Left cardiac atrium (tissue), 4 donors: ENCODE measurements around the gene SETD3. TPM values are rescaled to one million over a fixed set of nuclear protein-coding genes. Genes with fewer than 3 reads are reported as not detected.
"Not testable (repeated sequence)": the region's sequence is repeated elsewhere in the genome, so short reads cannot be mapped to it uniquely, and the experiment has no call there.

Experiments
- ATAC-seq, 2 donors: fragments of 200-7000 bp; cut with Tn5 transposase; one replicate each; pipeline ENCODE4 v1.9.1; 2020; ENCODE audit warnings: mild to moderate bottlenecking in 2 of 2, moderate library complexity in 2 of 2
- DNase-seq: peaks from one replicate; pipeline ENCODE4 v3.0.0-alpha.2; 2020
- intact Hi-C, 2 donors: fragments of 100-400 bp; cut with DNase I; formaldehyde crosslinking; loops; one replicate each; pipeline versions ENCODE4 v1.14.1 to v1.15.1; 2022 to 2023
- total RNA-seq, 2 donors: library from RNA; stranded (reverse); fragmentation: NEBNext Ultra II Directional; extraction: Animal tissue kit (Norgen Biotek cat#: 25700); gene quantifications; one replicate each; pipeline ENCODE4 v1.2.1, GENCODE V29; 2021
- donor health status: DM: no; HTN: yes; CAD: no.
- donor health status: DM: no; HTN: yes; CAD: no; lungs with severe emphysema.
- donor health status: DM: yes; HTN: yes; CAD: no.
- donor health status: Dilated cardiomyopathy.

SETD3 gene
- total RNA-seq, 2 donors from 2014 or later: 77.7 to 116 TPM

DNA sequence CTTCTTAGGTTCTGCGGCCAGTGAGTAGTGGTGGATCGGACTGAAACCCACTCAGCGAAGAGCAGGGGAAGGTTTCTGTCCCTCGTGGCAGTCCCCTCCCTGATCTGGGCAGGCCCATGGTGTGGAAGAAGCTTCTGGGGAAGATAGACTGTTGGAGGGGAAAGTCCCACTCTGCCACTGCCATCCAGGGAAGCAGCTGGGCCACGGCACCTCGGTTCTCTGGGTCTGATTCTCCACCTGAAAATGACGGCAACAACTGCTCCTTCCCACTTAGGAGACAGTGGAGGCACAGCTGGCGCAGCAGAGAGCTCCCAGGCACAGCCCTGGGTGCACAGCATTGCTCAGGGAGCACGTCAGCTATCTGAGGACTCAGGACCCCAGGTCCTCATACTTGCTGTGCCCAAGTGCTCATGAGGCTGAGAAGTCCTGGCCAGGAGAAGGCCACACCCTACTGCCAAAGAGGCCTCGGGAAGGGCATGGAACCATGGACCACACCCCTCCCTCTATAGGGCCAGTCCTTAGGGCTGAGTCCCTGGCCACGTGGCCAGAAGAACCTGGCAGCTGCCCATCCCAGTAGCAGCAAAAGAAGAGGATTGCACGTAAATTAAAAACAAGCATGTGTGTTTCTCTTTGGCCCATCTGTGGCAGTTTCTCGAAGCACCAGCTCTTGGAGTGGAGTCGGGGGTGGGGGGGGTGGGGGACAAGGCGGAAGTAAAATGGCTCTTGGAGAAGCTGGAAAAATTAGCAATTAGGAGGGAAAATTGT lies 123.3 kb downstream of the SETD3 start:
- intact Hi-C loops: no loop called here
- DNase-seq (no peak), ATAC-seq (no peak)

DNA sequence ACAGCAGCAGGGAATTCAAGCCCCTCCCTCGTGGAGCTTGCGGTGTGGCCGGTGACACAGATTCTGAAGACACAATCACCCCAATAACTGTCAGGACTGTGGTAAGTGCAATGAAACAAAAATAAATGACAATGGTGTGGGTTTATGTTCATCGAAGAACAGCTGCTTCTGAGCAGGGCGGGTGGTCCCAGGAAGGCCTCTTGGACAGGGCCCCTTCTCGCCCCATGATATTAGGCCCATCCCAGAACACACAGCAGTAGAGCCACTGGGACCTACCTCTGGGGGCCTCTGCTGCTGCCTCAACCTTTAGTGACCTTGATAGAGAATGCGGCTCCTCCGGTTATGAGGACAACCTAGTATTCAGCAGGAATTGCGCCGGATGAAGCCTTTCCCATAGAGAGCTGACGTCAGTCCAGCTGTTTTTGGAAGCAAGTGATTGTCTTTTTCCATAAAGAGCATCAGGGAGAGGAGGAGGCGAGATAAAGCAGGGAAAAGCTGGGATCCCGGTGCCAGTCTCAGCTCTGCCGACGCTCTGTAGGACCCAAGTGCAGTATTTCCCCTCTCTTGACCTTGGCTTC lies 124.5 kb downstream of the SETD3 start:
- intact Hi-C loops: no loop called here
- no peak for ATAC-seq
- no peak for DNase-seq

DNA sequence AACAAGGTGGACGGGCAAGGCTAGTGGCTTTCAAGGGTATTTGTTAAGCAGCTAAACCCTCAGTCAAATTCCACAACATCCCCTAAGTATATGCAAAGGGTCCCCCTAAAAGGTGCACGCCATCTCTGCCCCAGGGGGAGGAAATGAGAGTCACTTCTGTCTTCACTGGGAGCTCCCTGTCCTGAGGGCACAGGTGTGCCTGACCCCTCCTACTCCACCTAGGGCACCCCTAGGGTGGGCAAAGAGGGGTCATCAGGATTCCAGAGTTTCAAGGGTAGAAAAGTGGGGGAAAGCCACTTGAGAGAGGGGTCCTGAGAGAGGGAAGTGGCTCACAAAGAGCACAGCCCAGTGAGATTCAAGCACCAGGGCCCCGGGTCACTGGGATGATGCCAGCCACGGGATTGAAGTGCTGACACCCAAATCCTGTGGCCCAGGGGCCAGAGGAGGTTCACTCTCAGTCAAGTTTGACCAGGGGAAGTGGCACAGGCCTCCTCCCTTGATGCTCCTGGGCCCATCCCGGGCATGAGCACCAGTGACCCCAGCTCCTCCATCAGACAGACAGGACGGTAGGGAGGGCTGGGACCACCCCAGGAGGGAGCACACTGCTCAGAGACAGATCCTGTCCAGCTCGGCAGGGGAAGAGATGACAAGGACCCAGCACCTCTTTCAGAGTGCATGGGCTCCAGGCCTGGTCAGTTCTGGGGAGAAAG lies 126.3 kb downstream of the SETD3 start:
- no peak for DNase-seq
- no peak for ATAC-seq
- intact Hi-C loops: no loop called here

DNA sequence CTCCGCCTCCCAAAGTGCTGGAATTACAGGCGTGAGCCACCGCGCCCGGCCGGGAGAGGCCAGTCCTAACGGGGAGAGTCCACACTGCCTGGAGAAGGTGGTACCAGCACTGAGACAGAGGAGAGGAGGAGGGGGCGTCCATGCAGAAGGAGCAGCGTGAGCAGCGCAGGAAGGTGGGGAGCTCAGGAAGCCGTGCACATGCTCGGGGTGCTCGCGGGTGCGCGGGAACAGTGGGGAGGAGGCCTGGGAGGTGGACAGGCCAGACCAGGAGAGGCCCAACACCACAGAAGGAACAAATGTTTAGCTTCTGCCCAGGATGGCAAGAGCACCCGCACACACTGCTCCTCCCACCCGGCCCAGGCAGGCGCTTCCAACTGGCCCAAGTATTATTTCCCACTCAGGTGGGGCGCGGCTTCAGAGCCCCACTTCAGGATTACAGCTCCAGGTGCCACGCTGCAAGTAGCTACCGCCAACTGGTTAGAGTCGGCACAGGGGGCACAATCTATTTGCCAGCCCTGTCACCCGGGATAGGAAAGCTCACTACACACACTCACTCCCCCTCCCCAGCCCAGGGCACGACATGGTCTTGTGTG lies 127.9 kb downstream of the SETD3 start:
- no peak for DNase-seq
- intact Hi-C loops: no loop called here
- no peak for ATAC-seq

DNA sequence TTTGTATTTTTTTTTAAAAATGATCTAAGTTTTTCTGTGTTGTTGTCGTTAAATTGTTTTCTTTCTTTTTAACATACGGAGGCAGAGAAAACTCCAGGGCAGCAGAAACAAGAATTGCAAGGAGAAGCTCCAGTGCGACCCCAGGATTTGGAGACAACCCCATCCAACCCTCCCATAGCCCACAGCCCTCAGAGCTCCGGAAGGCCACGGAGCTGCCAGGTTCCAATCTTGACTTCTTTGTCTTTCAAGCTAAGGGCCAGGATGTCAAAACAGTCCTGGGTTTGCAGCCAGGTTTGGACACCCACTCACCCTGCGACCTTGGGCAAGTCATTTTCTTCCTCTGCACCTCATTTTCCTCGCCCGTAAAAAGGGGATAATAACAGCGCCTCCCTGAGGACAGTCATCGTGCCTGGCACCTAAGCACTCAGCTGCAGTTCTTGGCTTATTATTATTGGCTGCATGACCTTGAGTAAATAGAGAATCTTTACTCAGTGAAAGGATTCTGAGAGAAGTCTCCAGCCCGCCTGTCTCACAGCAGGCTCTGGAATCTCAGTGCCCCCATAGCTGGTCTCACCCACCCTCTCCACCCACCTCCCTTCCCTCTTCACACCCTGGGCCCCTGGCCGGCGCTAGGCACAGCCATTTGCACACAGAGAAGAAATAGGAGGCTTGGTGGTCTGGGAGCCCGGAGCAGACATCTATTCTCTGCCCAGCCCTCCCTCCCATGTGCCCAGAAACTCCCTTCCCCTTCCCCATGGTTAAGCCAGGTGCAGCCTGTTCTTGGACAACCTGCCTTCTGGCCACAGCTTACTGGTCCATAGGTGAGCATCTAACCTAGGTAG lies 129.3 kb downstream of the SETD3 start:
- ATAC-seq (no peak), DNase-seq (no peak)
- intact Hi-C loops: no loop called here

DNA sequence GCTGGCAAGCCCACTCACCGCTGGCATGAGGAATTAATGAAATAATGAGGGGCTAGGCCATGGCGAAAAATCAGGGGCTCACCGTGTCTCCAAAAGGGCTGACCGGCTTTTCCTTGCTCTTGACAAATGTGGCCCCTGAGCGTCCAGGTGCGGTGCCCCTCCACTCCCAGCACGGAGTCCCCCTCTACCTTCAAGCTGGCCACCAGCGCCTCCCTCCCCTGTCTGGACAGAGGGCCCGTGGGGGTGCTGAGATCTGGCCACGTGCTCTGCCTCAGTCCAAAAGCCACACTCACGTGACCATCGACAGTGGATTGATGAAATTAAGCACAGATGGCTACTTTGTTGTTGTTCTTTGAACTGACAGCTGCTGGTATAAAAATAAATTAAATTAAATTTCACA lies 129.9 kb downstream of the SETD3 start:
- ATAC-seq (no peak), DNase-seq (no peak)
- intact Hi-C loops: no loop called here

DNA sequence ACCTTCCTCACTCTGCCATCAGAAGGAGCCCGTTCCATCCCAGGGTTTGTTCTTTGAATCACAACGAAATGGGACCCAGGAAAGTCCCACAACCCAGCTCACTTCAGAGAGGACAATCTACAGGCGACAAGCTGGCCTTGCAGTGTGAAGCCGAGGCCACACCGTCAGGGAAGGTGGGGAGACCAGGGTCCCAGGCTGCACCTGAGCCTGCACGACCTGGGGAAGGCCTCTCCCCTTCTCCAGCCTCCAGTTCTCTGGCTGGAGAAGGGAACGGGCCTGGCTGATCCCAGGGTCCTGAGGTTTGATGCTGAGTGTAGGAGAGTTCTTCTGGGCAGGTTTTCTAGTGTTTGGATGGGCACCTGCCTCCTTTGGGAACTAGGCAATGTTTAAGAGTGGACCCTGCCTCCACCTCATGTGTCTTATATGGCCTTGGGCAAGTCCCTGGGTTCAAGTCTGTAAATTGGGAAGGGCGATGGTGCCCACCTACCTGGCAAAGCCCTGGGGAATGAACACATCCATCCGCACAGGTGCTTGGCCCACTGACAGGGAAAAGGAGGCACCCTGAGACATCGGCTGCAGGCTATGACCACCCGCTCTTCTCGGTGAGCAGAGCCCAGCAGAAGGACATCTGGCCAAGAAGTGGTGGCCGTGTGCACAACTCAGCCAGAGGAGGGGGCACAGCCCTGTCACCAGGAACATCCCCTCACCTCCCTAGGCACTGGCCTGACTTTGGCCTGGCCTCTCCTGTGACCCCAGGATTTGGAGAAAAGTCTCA lies 130.8 kb downstream of the SETD3 start:
- DNase-seq (no peak), ATAC-seq (no peak)
- intact Hi-C loops: no loop called here

DNA sequence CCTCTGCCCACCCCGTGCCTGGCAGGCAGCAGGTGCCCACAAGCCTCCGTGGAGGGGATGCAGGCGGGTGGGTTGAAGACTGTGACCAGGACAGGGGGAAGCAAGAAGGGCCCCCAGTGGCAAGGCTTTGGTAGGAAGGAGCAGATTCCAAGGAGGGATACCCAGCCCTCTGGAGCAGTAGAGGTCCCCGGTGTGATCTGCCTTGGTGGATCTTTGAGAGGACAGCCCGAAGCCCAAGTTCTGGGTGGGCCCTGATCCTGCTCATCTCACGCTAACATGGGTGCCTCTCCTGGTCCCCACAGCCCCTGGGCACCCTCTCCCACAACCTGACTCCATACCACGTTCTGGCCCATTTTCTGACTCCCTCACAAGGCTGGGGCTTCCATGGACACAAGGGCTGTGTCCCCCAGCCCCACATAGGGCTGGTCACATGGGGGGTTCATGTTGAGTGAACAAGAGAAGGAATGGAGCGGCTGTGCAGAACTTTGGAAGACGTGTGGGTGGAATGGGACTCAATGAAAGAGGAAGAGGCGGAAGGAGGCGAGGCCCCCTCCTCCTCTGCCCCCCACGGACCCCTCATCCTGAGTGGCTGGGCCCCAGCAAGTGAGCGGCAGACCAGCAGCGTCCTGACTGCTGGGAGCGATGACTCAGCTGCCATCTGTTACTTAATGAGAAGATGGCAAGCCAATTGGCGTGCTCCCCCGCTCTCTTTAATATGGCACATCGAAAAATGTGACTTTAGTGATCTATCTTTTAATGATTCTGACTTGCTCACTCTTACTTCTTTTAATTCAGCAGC lies 131.6 kb downstream of the SETD3 start:
- ATAC-seq: no peak

DNA sequence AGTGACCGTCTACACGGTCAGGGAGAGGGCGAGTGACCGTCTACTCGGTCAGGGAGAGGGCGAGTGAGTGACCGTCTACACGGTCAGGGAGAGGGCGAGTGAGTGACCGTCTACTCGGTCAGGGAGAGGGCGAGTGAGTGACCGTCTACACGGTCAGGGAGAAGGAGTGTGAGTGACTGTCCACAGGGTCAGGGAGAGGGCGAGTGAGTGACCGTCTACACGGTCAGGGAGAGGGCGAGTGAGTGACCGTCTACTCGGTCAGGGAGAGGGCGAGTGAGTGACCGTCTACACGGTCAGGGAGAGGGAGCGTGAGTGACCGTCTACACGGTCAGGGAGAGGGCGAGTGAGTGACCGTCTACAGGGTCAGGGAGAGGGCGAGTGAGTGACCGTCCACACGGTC lies 132.4 kb downstream of the SETD3 start:
- DNase-seq, ATAC-seq, intact Hi-C loops: not testable (repeated sequence)

More for the DNA sequence above, 131.6 kb downstream of the SETD3 start:
- DNase-seq: no peak
- intact Hi-C loops: no loop called here

Other genes with a start within 250 kb of the SETD3 start
- under 1 TPM; 0.29 to 0.59 TPM for gene BCL11B, start 208.7 kb downstream of the SETD3 start, total RNA-seq
- 10 to 100 TPM; 31.4 to 38.6 TPM for gene CCNK, start 550 bp upstream of the SETD3 start, total RNA-seq
- 10 to 100 TPM; 21.4 to 24.7 TPM for gene CCDC85C, start 123.3 kb upstream of the SETD3 start, total RNA-seq
- gene HHIPL1, start 164.3 kb upstream of the SETD3 start, total RNA-seq: 1 to 10 TPM; 2.1 to 2.6 TPM
- 1 to 10 TPM; 4.1 to 4.7 TPM for gene CYP46A1, start 203.4 kb upstream of the SETD3 start, total RNA-seq